GM18870 (cell line): ENCODE measurements around the gene MOSPD3.

Experiments used
- ATAC-seq: cut with Tn5 transposase; IDR thresholded peaks from one replicate; pipeline ENCODE4 v1.9.1; 2021; ENCODE audit warnings: moderate library complexity; ENCODE audit not compliant: unreplicated experiment

The MOSPD3 gene

DNA sequence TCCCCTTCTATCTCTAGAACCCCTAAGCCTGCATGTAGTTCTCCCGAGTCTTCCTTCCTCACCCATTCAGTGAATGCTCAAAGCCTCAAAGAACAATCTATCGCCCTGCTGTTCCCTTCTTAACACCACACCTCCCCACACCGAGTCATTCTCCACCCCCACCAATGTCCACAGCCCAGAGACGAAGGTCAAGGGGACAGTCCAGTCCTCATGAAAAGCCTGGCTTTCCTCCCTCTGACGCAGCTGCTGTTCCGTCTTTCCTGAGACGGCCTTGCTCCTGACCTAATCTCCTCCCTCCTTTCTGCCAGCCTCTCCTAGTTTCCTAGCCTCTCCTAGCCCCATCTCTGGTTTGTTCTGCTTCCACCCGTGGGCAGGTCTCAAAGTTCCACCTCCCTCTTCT, 9.2 kb downstream of the MOSPD3 start:
- ATAC-seq = no peak

DNA sequence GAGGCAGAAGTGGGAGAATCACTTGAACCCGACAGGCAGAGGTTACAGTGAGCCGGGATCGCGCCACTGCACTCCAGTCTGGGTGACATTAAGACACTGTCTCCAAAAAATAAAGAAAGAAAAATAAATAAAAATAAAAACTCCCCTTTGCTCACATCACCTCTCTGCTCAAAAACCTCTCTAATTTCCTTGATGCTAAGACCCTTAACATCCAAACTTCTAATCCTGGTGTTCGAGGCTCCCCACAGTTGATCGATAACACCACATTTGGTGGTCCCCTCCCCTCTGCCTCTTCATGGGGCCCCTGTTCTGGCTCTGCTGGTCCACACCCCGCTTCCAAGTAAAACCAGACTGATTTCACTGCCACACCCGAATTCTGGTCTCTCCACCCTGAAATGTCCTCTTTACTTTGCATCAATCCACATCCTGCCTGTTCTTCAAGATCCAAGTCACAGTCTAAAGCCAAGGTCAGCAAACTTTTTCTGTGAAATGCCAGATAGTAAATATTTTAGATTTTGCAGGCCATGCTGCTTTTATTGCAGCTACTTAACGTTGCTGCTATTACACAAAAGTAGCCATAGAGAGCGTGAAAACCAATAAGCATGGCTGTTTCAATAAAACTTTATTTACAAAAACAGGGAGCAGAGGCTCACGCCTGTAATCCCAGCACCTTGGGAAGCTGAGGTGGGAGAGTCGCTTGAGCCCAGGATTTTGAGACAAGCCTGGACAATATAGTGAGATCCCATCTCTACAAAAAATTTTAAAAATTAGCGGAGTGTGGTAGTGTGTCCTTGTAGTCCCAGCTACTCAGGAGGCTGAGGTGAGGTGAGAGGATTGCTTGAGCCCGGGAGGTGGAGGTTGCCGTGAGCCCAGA, 11.8 kb downstream of the MOSPD3 start:
- no peak for ATAC-seq

DNA sequence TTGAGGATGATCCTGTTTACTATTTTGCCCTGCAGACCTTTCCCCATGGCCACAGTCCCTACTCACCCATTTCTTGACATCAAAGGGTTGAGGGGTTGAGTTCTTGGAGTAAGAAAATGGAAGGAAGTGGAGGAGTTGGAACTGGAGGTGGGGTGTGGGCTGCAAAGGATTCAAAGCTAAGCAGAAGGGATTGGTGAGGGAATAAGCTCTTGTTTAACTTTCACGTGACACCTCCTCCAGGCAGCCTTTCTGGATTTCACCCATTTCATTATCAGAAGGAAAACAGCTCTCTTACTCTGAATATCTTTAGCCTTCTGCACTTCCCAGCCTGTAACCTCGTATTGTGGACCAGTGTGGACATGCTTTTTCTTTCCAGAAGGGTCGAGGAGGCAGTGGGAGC, 13.7 kb downstream of the MOSPD3 start:
- no peak for ATAC-seq

DNA sequence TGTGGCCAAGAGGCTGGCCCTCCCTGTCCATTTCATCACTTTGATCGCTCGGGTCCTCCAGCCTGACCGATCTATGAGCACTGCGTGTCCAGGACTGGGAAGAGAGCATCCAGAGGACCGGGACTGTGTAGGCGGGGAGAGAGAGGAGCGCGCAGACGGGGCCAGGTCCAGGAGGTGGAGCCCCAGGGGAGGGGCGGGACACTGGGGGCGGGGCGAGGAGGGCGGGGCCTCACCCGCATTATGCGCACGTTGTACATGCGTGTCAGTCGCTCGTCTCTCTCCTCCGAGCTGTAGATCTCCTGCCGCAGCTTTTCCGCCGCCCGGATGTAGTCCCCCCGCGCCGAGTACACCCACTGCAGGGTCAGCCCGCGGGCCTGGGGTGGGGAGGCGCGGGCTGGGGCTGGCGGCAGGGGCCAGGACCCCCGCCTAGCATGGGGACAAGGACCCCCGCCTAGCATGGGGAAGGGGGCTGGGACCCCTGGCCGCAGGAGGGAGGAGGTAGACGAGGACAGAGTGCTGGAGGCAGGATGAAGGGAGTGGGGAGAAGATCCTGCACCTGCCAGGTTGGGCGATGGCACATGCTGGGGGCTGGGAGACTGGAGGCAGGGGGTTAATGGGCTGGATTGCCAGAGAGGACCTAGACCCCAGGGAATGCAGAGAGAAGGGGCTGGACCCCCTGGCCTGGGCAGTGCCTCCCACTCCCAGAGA, 14.3 kb downstream of the MOSPD3 start:
- ATAC-seq = no peak

DNA sequence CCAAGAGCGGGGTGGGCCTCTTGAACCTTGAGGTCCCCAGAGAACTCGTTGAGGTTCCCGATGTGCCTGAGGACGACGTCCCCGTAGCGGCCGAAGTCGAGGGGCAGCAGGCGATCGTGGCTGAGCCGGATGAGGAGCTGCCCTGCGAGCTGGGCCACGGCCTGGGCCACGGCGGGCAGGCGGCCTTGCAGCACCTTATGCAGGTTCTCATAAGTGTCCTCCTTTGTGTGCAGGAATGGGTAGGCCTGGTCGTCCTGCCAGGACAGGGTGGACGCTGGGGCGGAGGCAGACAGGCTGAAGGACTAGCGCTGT, 14.9 kb downstream of the MOSPD3 start:
- no peak for ATAC-seq

DNA sequence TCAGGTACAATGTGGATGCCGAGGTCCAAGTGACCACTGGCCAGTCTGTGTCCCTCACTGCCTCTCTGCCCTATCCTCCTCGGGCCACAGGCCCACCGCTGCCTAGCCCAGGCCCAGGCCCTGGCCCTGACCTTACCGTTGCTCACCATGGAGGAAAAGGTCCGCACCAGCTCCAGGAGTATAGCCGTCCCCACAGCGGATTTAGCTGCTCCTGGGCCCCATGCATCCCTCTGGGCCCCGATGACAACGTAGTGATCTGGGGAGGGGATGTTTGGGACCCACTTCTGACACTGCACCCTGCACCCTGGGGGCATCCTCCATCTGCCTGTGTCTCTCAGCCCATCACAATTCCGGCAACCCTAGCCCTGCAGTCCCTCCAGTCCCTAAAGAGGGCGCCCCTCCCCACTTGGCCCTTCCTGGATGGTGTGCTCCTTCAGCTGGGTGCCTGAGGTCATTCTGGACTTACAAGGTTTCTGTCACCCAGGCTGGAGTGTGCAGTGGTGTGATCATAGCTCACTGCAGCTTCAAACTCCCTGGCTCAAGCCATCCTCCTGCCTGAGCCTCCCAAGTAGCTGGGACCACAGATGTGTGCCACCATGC, 16.9 kb downstream of the MOSPD3 start:
- ATAC-seq = no peak

DNA sequence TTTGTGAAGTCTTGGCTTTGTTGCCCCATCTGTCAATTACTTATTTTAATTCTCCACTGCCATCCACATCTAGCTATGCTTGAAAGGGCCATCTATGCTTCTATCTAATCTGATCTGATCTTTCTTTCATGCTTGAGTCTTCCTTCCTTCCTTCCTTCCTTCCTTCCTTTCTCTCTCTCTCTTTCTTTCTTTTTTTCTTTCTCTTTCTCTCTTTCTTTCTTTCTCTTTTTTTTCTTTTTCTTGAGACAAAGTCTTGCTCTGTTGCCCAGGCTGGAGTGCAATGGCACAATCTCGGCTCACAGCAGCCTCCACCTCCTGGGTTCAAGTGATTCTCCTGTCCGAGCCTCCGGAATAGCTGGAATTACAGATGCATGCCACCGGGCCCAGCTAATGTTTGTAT, 17.7 kb downstream of the MOSPD3 start:
- ATAC-seq = no peak

DNA sequence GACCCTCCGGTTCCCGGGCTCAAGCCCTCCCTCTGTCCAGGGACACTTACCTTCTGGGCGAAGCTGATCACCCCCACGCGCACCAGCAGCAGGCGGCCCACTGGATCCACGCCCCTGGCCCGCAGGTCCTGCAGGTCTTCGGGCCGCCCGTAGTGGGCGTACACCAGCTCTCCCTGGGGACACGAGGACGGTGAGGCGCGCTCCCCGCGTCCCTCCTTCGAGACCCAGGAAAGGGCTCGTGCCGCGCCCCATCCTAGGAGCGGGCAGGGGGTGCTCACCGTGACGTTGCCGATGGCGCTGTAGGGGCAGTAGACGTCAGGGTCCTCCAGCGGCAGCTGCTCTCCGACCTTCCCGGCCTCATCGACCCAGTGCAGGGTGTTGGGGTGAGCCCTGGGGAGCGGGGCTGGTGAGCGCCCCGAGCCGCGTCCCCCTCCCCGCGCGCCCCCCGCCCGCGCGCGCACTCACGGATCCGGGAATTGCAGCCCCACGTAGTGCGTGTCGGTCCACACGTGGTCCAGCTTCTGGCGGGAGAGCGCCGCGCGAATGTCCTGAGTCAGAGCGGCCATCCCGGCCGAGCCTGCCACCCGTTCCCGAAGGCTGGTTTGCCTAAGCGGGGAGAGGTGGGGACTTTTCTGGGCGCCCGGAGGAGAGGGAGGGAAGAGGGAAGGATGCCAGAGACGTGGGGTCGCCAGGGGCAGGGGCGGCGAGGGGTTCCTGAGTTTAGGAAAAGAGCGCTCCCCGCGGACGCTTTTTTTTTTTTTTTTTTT, 20.8 kb downstream of the MOSPD3 start:
- ATAC-seq = no peak

DNA sequence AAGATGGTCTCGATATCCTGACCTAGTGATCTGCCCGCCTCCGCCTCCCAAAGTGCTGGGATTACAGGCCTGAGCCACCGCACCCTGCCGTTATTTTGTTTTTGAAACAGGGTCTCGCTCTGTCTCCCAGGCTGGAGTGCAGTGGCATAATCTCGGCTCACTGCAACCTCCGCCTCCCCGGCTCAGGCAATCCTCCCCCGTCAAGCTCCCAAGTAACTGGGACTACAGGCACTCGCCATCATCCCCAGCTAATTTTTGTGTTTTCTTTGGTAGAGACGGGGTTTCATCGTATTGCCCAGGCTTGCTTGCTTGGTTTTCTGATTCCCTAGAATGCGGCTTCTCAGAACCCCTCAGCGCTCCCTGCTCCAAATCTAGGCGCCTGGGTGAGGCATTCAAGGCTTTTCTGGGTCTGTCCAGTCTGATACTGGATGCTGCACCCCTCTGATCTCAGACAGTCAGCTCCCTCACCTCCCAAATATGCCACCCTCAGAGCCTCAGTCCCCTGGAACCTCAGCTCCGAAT, 27.7 kb downstream of the MOSPD3 start:
- ATAC-seq = no peak

DNA sequence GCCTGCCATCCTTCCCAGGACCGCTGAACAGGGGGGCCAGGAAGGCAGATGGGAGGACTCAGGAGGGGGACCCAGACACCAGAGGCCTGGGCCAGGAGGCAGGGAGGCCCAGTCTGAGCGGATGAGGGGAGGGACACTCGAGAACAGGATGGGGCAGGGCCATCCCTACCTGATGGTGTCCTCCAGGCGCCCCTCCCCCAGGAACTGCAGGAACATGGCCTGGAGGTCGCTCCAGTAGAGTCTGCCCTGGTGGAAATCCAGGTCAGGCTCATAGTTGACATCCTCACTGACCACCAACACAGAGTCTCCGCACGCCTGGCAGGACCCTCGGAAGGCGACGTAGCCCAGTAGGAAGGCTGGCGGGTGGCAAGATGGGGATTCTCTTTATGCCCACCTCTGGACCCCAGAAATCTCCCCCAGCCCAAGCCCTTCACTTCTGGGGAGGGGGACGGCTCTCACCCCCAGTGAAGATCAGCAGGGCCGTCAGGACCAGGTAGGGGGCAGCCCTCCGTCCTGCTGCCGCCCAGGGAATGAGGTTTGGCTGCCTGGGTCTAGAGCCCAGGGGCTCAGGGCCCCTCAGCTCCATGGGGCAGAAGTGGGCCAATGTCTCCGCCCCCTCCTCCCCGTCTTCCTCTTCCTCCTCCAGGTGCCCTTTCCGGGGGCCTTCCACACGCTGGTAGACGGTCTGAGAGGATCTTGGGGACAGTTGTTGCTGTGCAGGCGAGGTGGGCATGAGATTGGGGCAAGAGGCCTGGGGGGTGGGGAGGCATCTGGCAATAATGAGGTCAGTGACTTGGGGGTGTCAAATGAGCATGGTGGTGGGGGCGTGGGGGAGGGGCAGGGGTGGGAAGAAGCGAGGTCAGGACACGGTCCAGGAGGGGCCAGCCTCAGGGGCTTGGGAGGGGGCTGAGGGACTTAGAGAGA, 28.4 kb downstream of the MOSPD3 start:
- ATAC-seq = no peak

DNA sequence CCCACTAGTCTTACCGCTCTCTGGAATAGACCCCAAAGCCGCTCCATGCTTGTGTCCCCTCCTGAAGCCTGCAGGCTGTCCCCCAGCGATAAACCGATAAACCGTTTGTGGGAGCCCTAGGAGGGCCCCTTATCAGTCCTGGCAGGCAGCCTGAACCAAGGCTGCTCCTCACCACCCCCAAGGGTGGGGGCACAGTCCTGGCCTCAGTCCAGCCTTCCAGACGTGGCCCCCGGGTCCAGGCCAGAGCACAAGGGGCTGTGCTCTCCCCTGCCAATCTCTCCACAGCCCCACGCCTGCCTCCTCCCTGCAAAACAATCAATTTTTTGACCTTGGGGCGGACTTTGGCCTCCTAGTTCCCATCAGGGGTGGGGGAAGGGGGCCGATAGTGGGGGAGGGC, 29.1 kb downstream of the MOSPD3 start, which contains the start of gene TFR2:
TFR2 (minus strand) TSS at position 90 of the 397 bp plus-strand sequence; CDS start at position 47, 43 bp downstream.
- no peak for ATAC-seq

DNA sequence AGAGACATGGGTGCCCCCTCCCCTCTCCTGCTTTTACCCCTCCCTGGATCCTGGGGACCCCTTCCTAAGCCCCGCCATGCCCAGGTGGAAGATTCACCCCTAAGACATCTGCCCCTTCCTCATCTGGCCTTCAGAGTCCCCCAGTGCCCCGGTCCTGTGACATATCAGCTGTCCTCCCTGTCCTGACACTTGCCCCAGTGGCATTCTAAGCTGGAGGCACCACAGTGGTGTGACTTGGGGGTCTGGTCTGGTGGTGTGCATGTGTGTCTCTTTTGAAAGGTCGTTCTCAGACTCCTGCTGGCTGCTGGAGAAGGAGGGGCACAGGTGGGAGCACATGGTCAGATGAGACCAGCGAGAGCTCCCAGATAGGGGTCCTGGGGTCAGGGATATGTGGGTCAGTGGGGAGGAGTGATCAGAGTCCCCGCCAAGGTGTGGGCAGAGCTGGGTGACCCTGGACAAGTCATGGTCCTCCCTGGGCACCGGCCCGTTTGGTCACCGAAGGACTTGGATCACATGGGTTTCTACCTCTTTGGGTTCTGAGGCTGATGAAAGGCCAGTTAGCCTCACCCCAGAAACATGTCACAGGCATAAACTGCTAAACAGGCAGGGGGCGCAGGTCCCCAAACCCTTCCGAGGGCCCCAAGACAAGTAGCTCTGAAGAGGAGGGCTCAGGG, 29.7 kb downstream of the MOSPD3 start:
- ATAC-seq = no peak

DNA sequence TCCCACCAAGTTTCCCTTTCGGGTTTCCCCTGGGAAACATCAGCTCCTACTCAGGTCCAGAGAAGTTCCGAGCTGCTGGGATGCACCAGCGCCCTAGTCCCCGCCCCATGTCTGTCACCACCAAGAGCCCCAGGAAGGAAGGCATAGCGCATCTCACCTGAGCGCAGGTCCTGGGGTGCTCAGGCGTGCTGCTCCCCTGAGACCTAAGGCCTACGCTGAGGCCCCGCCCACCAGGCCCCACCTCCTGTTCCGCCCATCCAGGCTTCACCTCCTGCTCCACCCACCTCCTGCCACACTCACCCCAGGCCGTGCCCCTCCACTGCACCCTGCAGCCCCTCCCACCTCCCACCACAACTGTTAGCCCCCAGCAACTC, 30.2 kb downstream of the MOSPD3 start:
- ATAC-seq = no peak

DNA sequence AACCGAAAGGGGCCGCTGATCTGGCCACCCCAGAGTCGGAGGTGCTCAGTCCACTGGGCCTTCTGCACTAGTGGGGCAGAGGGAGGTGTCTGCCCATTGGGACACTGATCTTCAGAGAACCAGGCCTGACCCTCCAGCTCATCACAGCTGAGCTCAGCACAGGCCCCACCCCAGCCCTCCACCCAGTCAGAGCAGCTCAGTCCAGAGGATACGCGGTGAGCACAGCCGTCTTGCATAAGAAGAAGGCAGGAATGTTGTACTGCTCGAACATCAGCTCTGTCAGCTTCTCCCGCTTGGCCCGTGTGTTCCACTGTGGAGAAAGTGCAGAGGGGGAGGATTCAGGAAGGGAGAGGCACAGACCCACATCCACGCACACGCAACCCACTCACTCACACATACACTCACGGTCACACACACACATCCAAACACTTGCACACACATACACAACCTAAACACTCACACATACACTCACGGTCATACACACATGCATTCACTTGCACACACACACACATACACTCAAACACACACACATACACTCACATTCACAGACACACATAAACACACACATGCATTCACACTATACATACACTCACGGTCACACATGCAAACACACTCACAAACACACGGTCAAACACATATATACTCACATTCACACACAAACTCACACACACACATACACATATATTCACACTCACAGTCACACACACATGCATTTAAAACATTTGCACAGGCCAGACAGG, 37.7 kb downstream of the MOSPD3 start:
- ATAC-seq = no peak

DNA sequence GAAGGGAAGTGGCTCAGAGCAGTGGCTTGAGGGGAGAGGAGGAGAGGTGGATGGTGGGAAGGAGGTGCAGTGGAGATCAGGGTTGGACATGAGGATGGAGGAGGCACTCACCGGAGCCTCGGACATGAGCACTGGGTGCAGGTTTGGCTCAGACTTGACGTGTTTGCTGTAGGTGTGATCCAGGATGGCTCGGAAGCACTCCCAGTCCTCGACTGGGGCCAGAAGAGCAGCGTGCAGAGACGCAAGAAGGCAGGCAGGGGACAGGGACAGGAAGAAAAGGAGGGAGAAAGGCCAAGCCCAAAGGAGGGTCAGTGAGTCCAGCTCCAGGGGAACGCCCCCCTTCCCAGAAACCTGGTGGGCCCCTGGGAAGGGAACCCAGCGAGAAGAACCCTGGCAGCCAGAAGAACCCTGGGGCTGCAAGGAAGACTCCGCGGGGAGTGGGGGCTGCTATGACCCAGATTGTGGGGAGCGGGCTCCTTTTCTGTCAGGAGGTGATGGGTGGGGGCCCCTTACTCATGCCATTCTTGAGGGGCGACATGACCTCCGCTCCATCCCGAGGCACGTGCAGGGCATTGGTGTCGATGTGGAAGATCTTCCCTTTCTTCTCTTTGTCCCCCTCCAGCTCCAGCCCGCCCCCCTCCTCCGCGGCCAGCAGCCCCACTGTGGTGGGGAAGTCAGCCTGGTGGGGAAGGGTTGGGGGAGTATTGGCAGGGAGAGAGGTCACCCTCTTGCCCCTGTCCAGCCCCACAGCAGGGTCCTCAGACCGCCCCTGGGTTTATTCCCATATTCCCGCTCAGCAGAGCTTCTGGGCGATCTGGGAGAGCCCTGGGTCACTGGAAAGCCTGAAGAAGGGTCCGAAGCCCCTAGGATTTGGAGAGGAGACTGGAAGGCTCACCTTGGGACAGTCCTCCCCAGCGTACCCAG, 42.8 kb downstream of the MOSPD3 start:
- no peak for ATAC-seq

DNA sequence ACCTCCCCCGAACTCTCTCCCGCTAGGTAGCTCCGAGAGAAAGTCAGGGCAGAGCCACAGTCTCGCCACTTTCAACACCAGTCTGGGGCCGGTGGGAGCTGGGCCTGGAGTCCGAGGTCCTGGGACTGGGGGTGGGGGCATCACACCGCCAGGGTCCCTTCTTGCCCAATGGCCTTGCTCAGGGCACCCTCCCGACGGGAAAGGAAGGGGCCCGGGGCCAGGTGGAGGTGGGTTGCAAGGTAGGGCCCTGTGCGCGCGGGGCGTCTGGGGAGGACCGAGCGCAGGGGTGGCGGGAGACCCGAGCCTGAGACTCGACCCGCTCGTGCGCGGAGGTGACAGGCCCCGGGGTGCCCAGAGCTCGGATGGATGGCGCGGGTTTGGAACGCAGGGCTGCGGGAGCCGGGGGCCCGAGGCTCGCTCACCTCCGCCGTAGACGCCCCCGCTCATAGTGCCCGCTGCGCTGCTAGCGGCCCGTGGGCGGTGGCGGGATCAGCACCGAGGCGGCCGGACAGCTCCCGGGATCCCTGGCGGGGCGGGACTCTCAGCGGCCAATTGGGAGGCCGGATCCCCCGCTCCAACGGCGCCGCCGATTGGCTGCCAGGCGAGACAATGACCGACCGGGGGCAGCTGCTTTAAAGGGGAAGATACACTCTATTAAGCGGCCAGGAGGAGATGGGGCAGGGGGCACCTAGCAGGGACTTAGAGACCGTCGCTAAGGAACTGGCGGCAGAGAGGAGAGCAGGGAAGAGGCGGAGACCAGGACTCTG, 43.8 kb downstream of the MOSPD3 start, which contains the start of gene ACTL6B:
ACTL6B (minus strand) TSS at position 541 of the 767 bp plus-strand sequence; CDS start at position 447, 94 bp downstream.
- ATAC-seq = no peak
